HCT116 (cell line): Measurements from ENCODE around the gene BCL11A. TPM values are rescaled to one million over a fixed set of nuclear protein-coding genes. Genes with fewer than 3 reads are reported as not detected.

Source experiments
- ATAC-seq: fragments of 200-7000 bp; cut with Tn5 transposase; 2 replicates; pipeline ENCODE4 v1.9.1; 2020; ENCODE audit warnings: mild to moderate bottlenecking, moderate library complexity
- BruUV-seq: library from RNA; stranded (reverse); fragments of 400-500 nt; replicated peaks from 2 replicates; lab custom pipeline; 2021; lab: Mats Ljungman, UMichigan
- CTCF ChIA-PET: fragments of 300-600 bp; sonication (Branson Sonifier 250); formaldehyde crosslinking; loops from one replicate; lab custom pipeline; 2021; ENCODE audit warnings: antibody characterized with exemption; lab: Charles Lee
- POLR2A ChIA-PET: fragments of 300-600, 350-600 bp; sonication (Branson Sonifier 250); formaldehyde crosslinking; loops from one replicate; lab custom pipeline; 2021; ENCODE audit warnings: antibody characterized with exemption; lab: Charles Lee
- RAD21 ChIA-PET, 2 experiments: fragments of 300-600 bp; sonication (Branson Sonifier 250); formaldehyde crosslinking; loops; one replicate each; lab custom pipeline; 2023; ENCODE audit warnings: low total read pairs in 2 of 2; ENCODE audit not compliant: uncharacterized antibody in 2 of 2, unreplicated experiment in 2 of 2, low non-redundant PET in 1 of 2; lab: Charles Lee
- DNase-seq: peaks from one replicate; pipeline ENCODE4 v3.0.0-alpha.2; 2010; ENCODE audit warnings: low read depth, low spot score
- H2AFZ ChIP-seq: fragments of 200-600 bp; shearing (Covaris generic), sonication (generic); 2 replicates; pipeline ENCODE4 v1.6.1; 2017; ENCODE audit warnings: low read depth, mixed run types, mixed read lengths, antibody characterized with exemption, low read length; ENCODE audit not compliant: poor library complexity, severe bottlenecking
- H3K27ac ChIP-seq: 2 replicates; pipeline ENCODE4 v1.5.1; 2012; ENCODE audit warnings: low read depth, low read length
- H3K27me3 ChIP-seq: fragments of 200-600 bp; sonication (generic); 2 replicates; pipeline ENCODE4 v1.6.1; 2016; ENCODE audit warnings: mixed run types, low read length, mixed read lengths; ENCODE audit not compliant: insufficient read depth
- H3K36me3 ChIP-seq, 2 experiments: fragments of 200-500 bp in 1 of 2; fragments of 200-600 bp in 1 of 2; sonication (Bioruptor generic) in 1 of 2; sonication (generic) in 1 of 2; 2 replicates each; pipeline versions ENCODE4 v1.5.1 to v1.6.1; 2014 to 2016; ENCODE audit warnings: low read length in 2 of 2, inconsistent platforms in 1 of 2, mixed read lengths in 1 of 2, mixed run types in 1 of 2; ENCODE audit not compliant: insufficient read depth in 2 of 2, control insufficient read depth in 1 of 2
- H3K4me1 ChIP-seq, 2 experiments: fragments of 200-600 bp in 1 of 2; sonication (generic) in 1 of 2; 2 replicates each; pipeline versions ENCODE4 v1.5.1 to v1.6.1; 2012 to 2017; ENCODE audit warnings: low read length in 2 of 2, inconsistent platforms in 1 of 2, mild to moderate bottlenecking in 1 of 2, mixed read lengths in 1 of 2, mixed run types in 1 of 2, moderate library complexity in 1 of 2; ENCODE audit not compliant: insufficient read depth in 2 of 2, control insufficient read depth in 1 of 2
- H3K4me2 ChIP-seq: fragments of 200-600 bp; sonication (generic); 2 replicates; pipeline ENCODE4 v1.6.1; 2017; ENCODE audit warnings: mixed run types, low read length, mixed read lengths
- H3K4me3 ChIP-seq, 2 experiments: fragments of 200-600 bp in 1 of 2; sonication (generic) in 1 of 2; replicated peaks in 1 of 2; 2 replicates each; pipeline ENCODE4 v1.5.1; 2011 to 2016; ENCODE audit warnings: low read length in 2 of 2, control low read depth in 1 of 2, low read depth in 1 of 2, mild to moderate bottlenecking in 1 of 2, mixed read lengths in 1 of 2, mixed run types in 1 of 2
- H3K79me2 ChIP-seq: fragments of 200-600 bp; sonication (generic); 2 replicates; pipeline ENCODE4 v1.6.1; 2017; ENCODE audit warnings: mild to moderate bottlenecking, mixed run types, low read length, moderate library complexity, mixed read lengths; ENCODE audit not compliant: insufficient read depth
- H3K9ac ChIP-seq: fragments of 200-600 bp; sonication (generic); 2 replicates; pipeline ENCODE4 v1.6.1; 2016; ENCODE audit warnings: low read length, mixed read lengths
- H3K9me2 ChIP-seq: fragments of 200-600 bp; sonication (generic), shearing (Covaris generic); 2 replicates; pipeline ENCODE4 v1.6.1; 2017; ENCODE audit warnings: mixed run types, mild to moderate bottlenecking, moderate library complexity; ENCODE audit not compliant: insufficient read depth
- H3K9me3 ChIP-seq, 2 experiments: fragments of 200-500 bp in 1 of 2; fragments of 200-600 bp in 1 of 2; sonication (Bioruptor generic) in 1 of 2; sonication (generic) in 1 of 2; 2 replicates each; pipeline ENCODE4 v1.6.1; 2014 to 2017; ENCODE audit warnings: low read length in 2 of 2, mixed read lengths in 2 of 2, inconsistent platforms in 1 of 2, low read depth in 1 of 2, mild to moderate bottlenecking in 1 of 2, mixed run types in 1 of 2, moderate library complexity in 1 of 2; ENCODE audit not compliant: control insufficient read depth in 1 of 2, insufficient read depth in 1 of 2
- H4K20me1 ChIP-seq: fragments of 200-600 bp; sonication (generic), shearing (Covaris generic); 2 replicates; pipeline ENCODE4 v1.6.1; 2017; ENCODE audit warnings: mixed run types, mild to moderate bottlenecking, moderate library complexity; ENCODE audit not compliant: insufficient read depth
- CBX3 ChIP-seq: IDR thresholded peaks from 2 replicates; pipeline ENCODE4 v1.6.1; 2012; ENCODE audit warnings: low read depth
- CTCF ChIP-seq, 3 experiments: fragments of 200-600 bp in 1 of 3; sonication (generic) in 1 of 3; IDR thresholded peaks in 2 of 3; conservative IDR thresholded peaks in 1 of 3; 2 replicates each; pipeline ENCODE4 v1.5.1; 2012 to 2017; ENCODE audit warnings: low read depth in 2 of 3, low read length in 2 of 3, antibody characterized with exemption in 1 of 3, borderline replicate concordance in 1 of 3, control low read depth in 1 of 3, mild to moderate bottlenecking in 1 of 3, mixed read lengths in 1 of 3, mixed run types in 1 of 3, moderate library complexity in 1 of 3; ENCODE audit not compliant: insufficient read depth in 1 of 3
- EGR1 ChIP-seq: IDR thresholded peaks from 2 replicates; pipeline ENCODE4 v1.6.1; 2012; ENCODE audit warnings: low read depth
- ELF1 ChIP-seq: IDR thresholded peaks from 2 replicates; pipeline ENCODE4 v1.6.1; 2012; ENCODE audit warnings: low read depth, borderline replicate concordance
- EZH2 ChIP-seq: fragments of 200-600 bp; sonication (generic); IDR thresholded peaks from 2 replicates; pipeline ENCODE4 v1.6.1; 2017; ENCODE audit warnings: antibody characterized with exemption, mixed run types
- EZH2phosphoT487 ChIP-seq: fragments of 200-600 bp; IDR thresholded peaks from 2 replicates; pipeline ENCODE4 v1.6.1; 2018; ENCODE audit warnings: antibody characterized with exemption, borderline replicate concordance
- FOSL1 ChIP-seq: IDR thresholded peaks from 2 replicates; pipeline ENCODE4 v1.6.1; 2012; ENCODE audit warnings: low read depth
- JUND ChIP-seq: IDR thresholded peaks from 2 replicates; pipeline ENCODE4 v1.6.1; 2012
- MAX ChIP-seq: IDR thresholded peaks from 2 replicates; pipeline ENCODE4 v1.6.1; 2012
- POLR2AphosphoS5 ChIP-seq: IDR thresholded peaks from 2 replicates; pipeline ENCODE4 v1.6.1; 2011; ENCODE audit warnings: mild to moderate bottlenecking, low read depth, low read length, moderate library complexity
- REST ChIP-seq: IDR thresholded peaks from 2 replicates; pipeline ENCODE4 v1.6.1; 2012; ENCODE audit warnings: low read depth
- SIN3A ChIP-seq: IDR thresholded peaks from 2 replicates; pipeline ENCODE4 v1.6.1; 2012; ENCODE audit warnings: low read depth
- SP1 ChIP-seq: IDR thresholded peaks from 2 replicates; pipeline ENCODE4 v1.6.1; 2012; ENCODE audit warnings: low read depth
- TCF7L2 ChIP-seq: IDR thresholded peaks from 2 replicates; pipeline ENCODE4 v1.7.0; 2011; ENCODE audit warnings: borderline replicate concordance, inconsistent platforms; ENCODE audit not compliant: insufficient read depth, insufficient read length; ENCODE audit errors: extremely low read depth
- YY1 ChIP-seq: IDR thresholded peaks from 2 replicates; pipeline ENCODE4 v1.6.1; 2011; ENCODE audit warnings: low read length, low read depth, moderate library complexity, mild to moderate bottlenecking; ENCODE audit not compliant: insufficient replicate concordance; ENCODE audit errors: extremely low read depth
- ZFX ChIP-seq: fragments of 450-650 bp; IDR thresholded peaks from 2 replicates; pipeline ENCODE4 v1.6.1; 2017
- ZNF274 ChIP-seq: fragments of 200-500 bp; sonication (Bioruptor generic); IDR thresholded peaks from 2 replicates; pipeline ENCODE4 v1.6.1; 2014; ENCODE audit warnings: mild to moderate bottlenecking, low read depth, low read length, inconsistent platforms
- intact Hi-C: fragments of 100-400 bp; cut with micrococcal nuclease; formaldehyde crosslinking; loops from 2 replicates; pipeline ENCODE4 v1.10.0; 2022
- total RNA-seq: library from RNA; stranded (reverse); gene quantifications from one replicate; pipeline ENCODE4 v1.2.1, GENCODE V29; 2021; ENCODE audit not compliant: unreplicated experiment

Gene BCL11A
- total RNA-seq, 1 experiment from 2014 or later = 0.71 TPM

GRCh38 chr2:60483401-60483800 lies 70.1 kb downstream of the BCL11A start:
- ATAC-seq (no peak), DNase-seq (no peak)
- no peaks in the 10 kb centered on the region for H3K4me1 ChIP-seq
- no peaks in the 10 kb centered on the region for H4K20me1 ChIP-seq
- H3K9me2 ChIP-seq = no peaks in the 10 kb centered on the region
- CTCF ChIA-PET = no interaction called here
- POLR2A ChIA-PET = no interaction called here
- no peak overlapping the region for H3K27ac ChIP-seq
- H3K79me2 ChIP-seq = no peaks in the 10 kb centered on the region
- no peaks in the 10 kb centered on the region for H3K36me3 ChIP-seq
- no peak overlapping the region for H2AFZ ChIP-seq
- H3K27me3 ChIP-seq = peaks cover 45% of the 10 kb centered on the region
- TF ChIP-seq ZFX = no peak
- no peak for TF ChIP-seq CBX3
- TF ChIP-seq YY1 = no peak
- TF ChIP-seq ELF1 = no peak
- H3K4me3 ChIP-seq = no peak overlapping the region
- no TSS peak for BruUV-seq
- RAD21 ChIA-PET = no interaction called here
- intact Hi-C loops = no loop called here
- H3K9me3 ChIP-seq = no peaks in the 10 kb centered on the region
- no peak overlapping the region for H3K9ac ChIP-seq
- H3K4me2 ChIP-seq = no peak overlapping the region

- no TSS peak for BruUV-seq
- no peak overlapping the region for H3K4me2 ChIP-seq
- no peak overlapping the region for H3K27ac ChIP-seq
- H3K9me2 ChIP-seq = no peaks in the 10 kb centered on the region
- H3K79me2 ChIP-seq = no peaks in the 10 kb centered on the region
- H3K9me3 ChIP-seq = no peaks in the 10 kb centered on the region
- no peaks in the 10 kb centered on the region for H3K4me1 ChIP-seq
- H2AFZ ChIP-seq = no peak overlapping the region
- H3K27me3 ChIP-seq = peaks cover 38% of the 10 kb centered on the region
- H4K20me1 ChIP-seq = no peaks in the 10 kb centered on the region
- ChIA-PET CTCF (no interaction called here), POLR2A (no interaction called here), RAD21 (no interaction called here)
- no peak for DNase-seq
- no peak for ATAC-seq
- no peaks in the 10 kb centered on the region for H3K36me3 ChIP-seq
- no peak overlapping the region for H3K4me3 ChIP-seq
- H3K9ac ChIP-seq = no peak overlapping the region
- intact Hi-C loops = no loop called here
- TF ChIP-seq EGR1 (no peak), POLR2AphosphoS5 (no peak), EZH2 (no peak), SIN3A (no peak), SP1 (no peak), MAX (no peak), CBX3 (no peak), YY1 (no peak), FOSL1 (no peak), REST (no peak), EZH2phosphoT487 (no peak), CTCF (IDR thresholded peaks at IDR 0.05 in 2 of 3, conservative IDR thresholded peaks at IDR 0.05 in 1 of 3; ENCODE audit: borderline replicate concordance in 1 of 3, insufficient read depth in 1 of 3, low read depth in 2 of 3, low read length in 2 of 3) (no peak), ZFX (no peak), JUND (no peak), ELF1 (no peak), ZNF274 (no peak), TCF7L2 (no peak)
Observed at GRCh38 chr2:60482222-60482621, 71.2 kb downstream of the BCL11A start.
